HCT116 (cell line): ENCODE measurements around the gene EMSY.

ENCODE experiments used
- CTCF ChIP-seq, 3 experiments: fragments of 200-600 bp in 1 of 3; sonication (generic) in 1 of 3; IDR thresholded peaks in 2 of 3; conservative IDR thresholded peaks in 1 of 3; 2 replicates each; pipeline ENCODE4 v1.5.1; 2012 to 2017; ENCODE audit warnings: low read depth in 2 of 3, low read length in 2 of 3, antibody characterized with exemption in 1 of 3, borderline replicate concordance in 1 of 3, control low read depth in 1 of 3, mild to moderate bottlenecking in 1 of 3, mixed read lengths in 1 of 3, mixed run types in 1 of 3, moderate library complexity in 1 of 3; ENCODE audit not compliant: insufficient read depth in 1 of 3
- EZH2phosphoT487 ChIP-seq: fragments of 200-600 bp; IDR thresholded peaks from 2 replicates; pipeline ENCODE4 v1.6.1; 2018; ENCODE audit warnings: antibody characterized with exemption, borderline replicate concordance
- POLR2AphosphoS5 ChIP-seq: IDR thresholded peaks from 2 replicates; pipeline ENCODE4 v1.6.1; 2011; ENCODE audit warnings: mild to moderate bottlenecking, low read depth, low read length, moderate library complexity

- no peak for TF ChIP-seq EZH2phosphoT487
- no peak for TF ChIP-seq POLR2AphosphoS5
- TF ChIP-seq CTCF (IDR thresholded peaks at IDR 0.05 in 2 of 3, conservative IDR thresholded peaks at IDR 0.05 in 1 of 3; ENCODE audit: borderline replicate concordance in 1 of 3, insufficient read depth in 1 of 3, low read depth in 2 of 3, low read length in 2 of 3), result no peak
Measured at GRCh38 chr11:76568621-76569020, 123.8 kb downstream of the EMSY start.
